IPS-20b (cell line): ENCODE results near the gene RPS24.
"Not testable (repeated sequence)": the region's sequence is repeated elsewhere in the genome, so short reads cannot be mapped to it uniquely, and the experiment has no call there.

Experiments
- H3K27ac ChIP-seq: one replicate; pipeline ENCODE4 v1.5.1; 2013; ENCODE audit warnings: low read length
- H3K27me3 ChIP-seq: 2 replicates; pipeline ENCODE4 v1.6.1; 2013; ENCODE audit warnings: mild to moderate bottlenecking, low read length, inconsistent platforms; ENCODE audit not compliant: insufficient read depth
- H3K36me3 ChIP-seq: 2 replicates; pipeline ENCODE4 v1.6.1; 2013; ENCODE audit warnings: low read depth, mild to moderate bottlenecking, inconsistent platforms, low read length, moderate library complexity; ENCODE audit not compliant: insufficient read depth
- H3K4me1 ChIP-seq: 2 replicates; pipeline ENCODE4 v1.6.1; 2013; ENCODE audit warnings: mild to moderate bottlenecking, control low read depth, inconsistent platforms, low read length, moderate library complexity; ENCODE audit not compliant: insufficient read depth
- H3K4me3 ChIP-seq: 2 replicates; pipeline ENCODE4 v1.5.1; 2013; ENCODE audit warnings: mild to moderate bottlenecking, low read length, inconsistent platforms
- H3K9ac ChIP-seq: 2 replicates; pipeline ENCODE4 v1.6.1; 2013; ENCODE audit warnings: low read depth, mild to moderate bottlenecking, inconsistent platforms, low read length, moderate library complexity
- H3K9me3 ChIP-seq: 2 replicates; pipeline ENCODE4 v1.6.1; 2013; ENCODE audit warnings: mild to moderate bottlenecking, low read depth, low read length, inconsistent platforms; ENCODE audit not compliant: insufficient read depth

Gene RPS24

GRCh38 chr10:78033637-78034470 lies at the start of gene RPS24:
TSS of gene RPS24 (plus strand) at chr10:78033863. CDS start at chr10:78033902, 39 bp downstream.
- peaks cover 31% of the 10 kb centered on the region for H3K4me1 ChIP-seq
- H3K36me3 ChIP-seq, result peaks cover 47% of the 10 kb centered on the region
- peak within 1 kb of the TSS; percentile 99 for H3K4me3 ChIP-seq
- H3K27me3 ChIP-seq, result no peaks in the 10 kb centered on the region
- peak within 1 kb of the TSS; percentile 59 for H3K27ac ChIP-seq
- peak within 1 kb of the TSS; percentile 99 for H3K9ac ChIP-seq
- H3K9me3 ChIP-seq, result no peaks in the 10 kb centered on the region

GRCh38 chr10:77984986-77985385 lies 48.7 kb upstream of the RPS24 start:
- Histone ChIP-seq H3K36me3 (peaks cover 96% of the 10 kb centered on the region), H3K27ac (no peak overlapping the region), H3K4me3 (no peak overlapping the region)

GRCh38 chr10:77987671-77988255 lies 45.9 kb upstream of the RPS24 start:
- Histone ChIP-seq H3K4me3 (no peak overlapping the region), H3K27ac (no peak overlapping the region), H3K9me3 (no peaks in the 10 kb centered on the region), H3K9ac (no peak overlapping the region), H3K4me1 (no peaks in the 10 kb centered on the region), H3K27me3 (no peaks in the 10 kb centered on the region), H3K36me3 (peaks cover 99% of the 10 kb centered on the region)

More at GRCh38 chr10:77984986-77985385, 48.7 kb upstream of the RPS24 start:
- Histone ChIP-seq H3K27me3 (no peaks in the 10 kb centered on the region), H3K4me1 (no peaks in the 10 kb centered on the region), H3K9ac (no peak overlapping the region), H3K9me3 (no peaks in the 10 kb centered on the region)

- H3K27ac ChIP-seq, result no peak overlapping the region
- peaks cover 8% of the 10 kb centered on the region; the same call in 1 of the 2 replicates for H3K4me1 ChIP-seq
- H3K36me3 ChIP-seq, result peaks cover 99% of the 10 kb centered on the region
- no peaks in the 10 kb centered on the region for H3K9me3 ChIP-seq
- H3K4me3 ChIP-seq, result no peak overlapping the region
- H3K27me3 ChIP-seq, result no peaks in the 10 kb centered on the region
- H3K9ac ChIP-seq, result no peak overlapping the region
Measured at GRCh38 chr10:77989081-77989724, 44.5 kb upstream of the RPS24 start.

- H3K4me3 ChIP-seq, result no peak overlapping the region
- no peak overlapping the region for H3K9ac ChIP-seq
- peaks cover 9% of the 10 kb centered on the region; the same call in 1 of the 2 replicates for H3K4me1 ChIP-seq
- H3K27ac ChIP-seq, result no peak overlapping the region
- peaks cover 58% of the 10 kb centered on the region for H3K36me3 ChIP-seq
- H3K9me3 ChIP-seq, result no peaks in the 10 kb centered on the region
- H3K27me3 ChIP-seq, result no peaks in the 10 kb centered on the region
Measured at GRCh38 chr10:77993620-77994019, 40.0 kb upstream of the RPS24 start.

GRCh38 chr10:77998780-77999179 lies 34.9 kb upstream of the RPS24 start:
- peaks cover 53% of the 10 kb centered on the region for H3K36me3 ChIP-seq
- H3K4me3 ChIP-seq, H3K4me1 ChIP-seq, H3K9me3 ChIP-seq, H3K27me3 ChIP-seq, H3K9ac ChIP-seq, H3K27ac ChIP-seq: not testable (repeated sequence)

GRCh38 chr10:78000206-78000605 lies 33.5 kb upstream of the RPS24 start:
- Histone ChIP-seq H3K36me3 (peaks cover 61% of the 10 kb centered on the region), H3K4me1 (no peaks in the 10 kb centered on the region), H3K27ac (no peak overlapping the region), H3K4me3 (no peak overlapping the region), H3K9me3 (no peaks in the 10 kb centered on the region), H3K27me3 (no peaks in the 10 kb centered on the region), H3K9ac (no peak overlapping the region)

- H3K4me3 ChIP-seq, result no peak overlapping the region
- no peak overlapping the region for H3K9ac ChIP-seq
- H3K4me1 ChIP-seq, result no peaks in the 10 kb centered on the region
- H3K27me3 ChIP-seq, result no peaks in the 10 kb centered on the region
- H3K36me3 ChIP-seq, result peaks cover 69% of the 10 kb centered on the region
- no peaks in the 10 kb centered on the region for H3K9me3 ChIP-seq
- no peak overlapping the region for H3K27ac ChIP-seq
Measured at GRCh38 chr10:78000956-78001472, 32.6 kb upstream of the RPS24 start.

GRCh38 chr10:78002541-78003288 lies 30.9 kb upstream of the RPS24 start:
- H3K4me3 ChIP-seq, result no peak overlapping the region
- H3K9me3 ChIP-seq, result no peaks in the 10 kb centered on the region
- H3K36me3 ChIP-seq, result peaks cover 86% of the 10 kb centered on the region
- no peaks in the 10 kb centered on the region for H3K27me3 ChIP-seq
- H3K9ac ChIP-seq, result no peak overlapping the region
- no peaks in the 10 kb centered on the region for H3K4me1 ChIP-seq
- H3K27ac ChIP-seq, result no peak overlapping the region

GRCh38 chr10:78004215-78005026 lies 29.2 kb upstream of the RPS24 start:
- no peak overlapping the region for H3K9ac ChIP-seq
- H3K4me1 ChIP-seq, result no peaks in the 10 kb centered on the region
- no peaks in the 10 kb centered on the region for H3K27me3 ChIP-seq
- H3K9me3 ChIP-seq, result no peaks in the 10 kb centered on the region
- no peak overlapping the region for H3K4me3 ChIP-seq
- peaks cover 98% of the 10 kb centered on the region for H3K36me3 ChIP-seq
- H3K27ac ChIP-seq, result no peak overlapping the region
